SU-DHL-6 (cell line): ENCODE data around the gene MATN1.

ENCODE experiments used
- EZH2phosphoT487 ChIP-seq: fragments of 200-600 bp; sonication (generic), shearing (Covaris generic); conservative IDR thresholded peaks from 2 replicates; pipeline ENCODE4 v1.6.1; 2018; ENCODE audit warnings: mild to moderate bottlenecking, antibody characterized with exemption, low read length, moderate library complexity, mixed read lengths
- TF ChIP-seq, protein P1 (sequence below): fragments of 200-600 bp; sonication (generic); IDR thresholded peaks from one replicate; pipeline ENCODE4 v1.5.1; 2017; ENCODE audit warnings: antibody characterized with exemption, mild to moderate bottlenecking, low read length, moderate library complexity; ENCODE audit not compliant: insufficient read depth, poor library complexity, severe bottlenecking

DNA sequence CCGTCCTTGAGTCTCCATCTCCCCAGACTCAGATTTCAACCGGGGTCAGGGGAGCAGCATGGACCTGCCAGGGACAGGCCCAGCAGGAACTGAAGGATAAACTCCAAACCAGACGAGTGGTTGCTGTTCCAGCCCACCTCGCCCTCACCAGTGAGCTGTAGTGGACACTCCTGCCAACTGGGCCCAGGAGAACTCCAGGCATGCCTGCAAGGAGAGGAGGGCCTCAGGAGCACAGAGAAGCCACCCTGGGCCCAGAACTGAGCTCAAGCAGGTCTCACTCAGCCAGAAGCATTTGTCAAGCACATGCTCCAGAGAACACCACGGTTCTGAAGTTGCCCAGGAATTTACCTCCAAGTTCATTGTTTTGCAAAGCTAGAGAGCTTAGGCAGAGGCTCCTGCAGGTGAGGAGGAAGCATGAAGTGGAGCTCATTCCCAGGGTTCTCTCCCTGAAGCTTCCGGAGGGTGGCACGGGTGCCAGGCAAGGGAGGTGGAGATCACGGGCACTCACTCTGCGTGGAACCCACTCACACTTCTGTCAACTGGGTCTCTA, 61.0 kb downstream of the MATN1 start:
- TF ChIP-seq, protein P1, sequence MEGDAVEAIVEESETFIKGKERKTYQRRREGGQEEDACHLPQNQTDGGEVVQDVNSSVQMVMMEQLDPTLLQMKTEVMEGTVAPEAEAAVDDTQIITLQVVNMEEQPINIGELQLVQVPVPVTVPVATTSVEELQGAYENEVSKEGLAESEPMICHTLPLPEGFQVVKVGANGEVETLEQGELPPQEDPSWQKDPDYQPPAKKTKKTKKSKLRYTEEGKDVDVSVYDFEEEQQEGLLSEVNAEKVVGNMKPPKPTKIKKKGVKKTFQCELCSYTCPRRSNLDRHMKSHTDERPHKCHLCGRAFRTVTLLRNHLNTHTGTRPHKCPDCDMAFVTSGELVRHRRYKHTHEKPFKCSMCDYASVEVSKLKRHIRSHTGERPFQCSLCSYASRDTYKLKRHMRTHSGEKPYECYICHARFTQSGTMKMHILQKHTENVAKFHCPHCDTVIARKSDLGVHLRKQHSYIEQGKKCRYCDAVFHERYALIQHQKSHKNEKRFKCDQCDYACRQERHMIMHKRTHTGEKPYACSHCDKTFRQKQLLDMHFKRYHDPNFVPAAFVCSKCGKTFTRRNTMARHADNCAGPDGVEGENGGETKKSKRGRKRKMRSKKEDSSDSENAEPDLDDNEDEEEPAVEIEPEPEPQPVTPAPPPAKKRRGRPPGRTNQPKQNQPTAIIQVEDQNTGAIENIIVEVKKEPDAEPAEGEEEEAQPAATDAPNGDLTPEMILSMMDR = no peak
- TF ChIP-seq EZH2phosphoT487 = no peak
